Measurements from ENCODE around the gene GOLGA6L9. TPM values are rescaled to one million over a fixed set of nuclear protein-coding genes. Genes with fewer than 3 reads are reported as not detected.
"Not testable (repeated sequence)": the region's sequence is repeated elsewhere in the genome, so short reads cannot be mapped to it uniquely, and the experiment has no call there.

The GOLGA6L9 gene
- polyA plus RNA-seq (2013): 8.0 TPM

- H3K27ac ChIP-seq (ENCODE audit: insufficient read depth in 1 of 2, low read depth in 1 of 2, low read length in 2 of 2, poor library complexity in 1 of 2, severe bottlenecking in 2 of 2); H3K4me3 ChIP-seq (ENCODE audit: control insufficient read depth in 1 of 7, extremely low read depth in 1 of 7, insufficient read depth in 4 of 7, low read depth in 2 of 7, low read length in 6 of 7); DNase-seq; H3K4me1 ChIP-seq (ENCODE audit: control extremely low read depth in 1 of 4, control insufficient read depth in 4 of 4, insufficient read depth in 4 of 4, low read length in 3 of 4); H3K36me3 ChIP-seq (ENCODE audit: control insufficient read depth in 4 of 4, insufficient read depth in 4 of 4, low read length in 3 of 4); H3K9me3 ChIP-seq (ENCODE audit: control extremely low read depth in 1 of 5, control insufficient read depth in 4 of 5, insufficient read depth in 2 of 5, low read depth in 1 of 5, low read length in 4 of 5); POLR2A ChIA-PET; CTCF ChIA-PET; H3K27me3 ChIP-seq (replicated peaks in 2 of 5; ENCODE audit: control insufficient read depth in 4 of 5, insufficient read depth in 5 of 5, low read length in 4 of 5): not testable (repeated sequence)
- WGBS (ENCODE audit: insufficient coverage): 100% methylated on average over 3 of the region's 9 CpGs
Observed at GRCh38 chr15:82429693-82430092, at the start of gene GOLGA6L9. Gene GOLGA6L9 (plus strand): TSS chr15:82429816. CDS start chr15:82430080, 264 bp downstream.

- H3K4me1 ChIP-seq (ENCODE audit: control extremely low read depth in 1 of 4, control insufficient read depth in 4 of 4, insufficient read depth in 4 of 4, low read length in 3 of 4); CTCF ChIA-PET; H3K4me3 ChIP-seq (ENCODE audit: control insufficient read depth in 1 of 7, extremely low read depth in 1 of 7, insufficient read depth in 4 of 7, low read depth in 2 of 7, low read length in 6 of 7); H3K9me3 ChIP-seq (ENCODE audit: control extremely low read depth in 1 of 5, control insufficient read depth in 4 of 5, insufficient read depth in 2 of 5, low read depth in 1 of 5, low read length in 4 of 5); H3K27me3 ChIP-seq (replicated peaks in 2 of 5; ENCODE audit: control insufficient read depth in 4 of 5, insufficient read depth in 5 of 5, low read length in 4 of 5); POLR2A ChIA-PET; H3K36me3 ChIP-seq (ENCODE audit: control insufficient read depth in 4 of 4, insufficient read depth in 4 of 4, low read length in 3 of 4); H3K27ac ChIP-seq (ENCODE audit: insufficient read depth in 1 of 2, low read depth in 1 of 2, low read length in 2 of 2, poor library complexity in 1 of 2, severe bottlenecking in 2 of 2); DNase-seq: not testable (repeated sequence)
- WGBS (ENCODE audit: insufficient coverage): 100% methylated on average over 2 of the region's 11 CpGs
Observed at GRCh38 chr15:82381330-82381955, 48.2 kb upstream of the GOLGA6L9 start.

GRCh38 chr15:82387209-82387608, 42.4 kb upstream of the GOLGA6L9 start:
- CTCF ChIA-PET; H3K27ac ChIP-seq (ENCODE audit: insufficient read depth in 1 of 2, low read depth in 1 of 2, low read length in 2 of 2, poor library complexity in 1 of 2, severe bottlenecking in 2 of 2); H3K27me3 ChIP-seq (replicated peaks in 2 of 5; ENCODE audit: control insufficient read depth in 4 of 5, insufficient read depth in 5 of 5, low read length in 4 of 5); H3K4me3 ChIP-seq (ENCODE audit: control insufficient read depth in 1 of 7, extremely low read depth in 1 of 7, insufficient read depth in 4 of 7, low read depth in 2 of 7, low read length in 6 of 7); H3K36me3 ChIP-seq (ENCODE audit: control insufficient read depth in 4 of 4, insufficient read depth in 4 of 4, low read length in 3 of 4); POLR2A ChIA-PET; H3K9me3 ChIP-seq (ENCODE audit: control extremely low read depth in 1 of 5, control insufficient read depth in 4 of 5, insufficient read depth in 2 of 5, low read depth in 1 of 5, low read length in 4 of 5); H3K4me1 ChIP-seq (ENCODE audit: control extremely low read depth in 1 of 4, control insufficient read depth in 4 of 4, insufficient read depth in 4 of 4, low read length in 3 of 4); DNase-seq: not testable (repeated sequence)

- DNase-seq; H3K4me1 ChIP-seq (ENCODE audit: control extremely low read depth in 1 of 4, control insufficient read depth in 4 of 4, insufficient read depth in 4 of 4, low read length in 3 of 4); H3K36me3 ChIP-seq (ENCODE audit: control insufficient read depth in 4 of 4, insufficient read depth in 4 of 4, low read length in 3 of 4); H3K4me3 ChIP-seq (ENCODE audit: control insufficient read depth in 1 of 7, extremely low read depth in 1 of 7, insufficient read depth in 4 of 7, low read depth in 2 of 7, low read length in 6 of 7); H3K27ac ChIP-seq (ENCODE audit: insufficient read depth in 1 of 2, low read depth in 1 of 2, low read length in 2 of 2, poor library complexity in 1 of 2, severe bottlenecking in 2 of 2); H3K27me3 ChIP-seq (replicated peaks in 2 of 5; ENCODE audit: control insufficient read depth in 4 of 5, insufficient read depth in 5 of 5, low read length in 4 of 5); POLR2A ChIA-PET; H3K9me3 ChIP-seq (ENCODE audit: control extremely low read depth in 1 of 5, control insufficient read depth in 4 of 5, insufficient read depth in 2 of 5, low read depth in 1 of 5, low read length in 4 of 5); CTCF ChIA-PET: not testable (repeated sequence)
- WGBS (ENCODE audit: insufficient coverage): no CpG with 5 or more reads among the region's 3 CpGs
Observed at GRCh38 chr15:82390152-82390551, 39.5 kb upstream of the GOLGA6L9 start.

- CTCF ChIA-PET: interaction anchor here (1.2 kb wide), 1 partner anchor 19 kb away, joined by 3 read pairs; no protein-coding TSS in a partner anchor
- not testable (repeated sequence) for H3K4me3 ChIP-seq (ENCODE audit: control insufficient read depth in 1 of 7, extremely low read depth in 1 of 7, insufficient read depth in 4 of 7, low read depth in 2 of 7, low read length in 6 of 7); H3K27ac ChIP-seq (ENCODE audit: insufficient read depth in 1 of 2, low read depth in 1 of 2, low read length in 2 of 2, poor library complexity in 1 of 2, severe bottlenecking in 2 of 2)
Observed at GRCh38 chr15:82392077-82392476, 37.5 kb upstream of the GOLGA6L9 start.

GRCh38 chr15:82393671-82394070, 35.9 kb upstream of the GOLGA6L9 start:
- H3K36me3 ChIP-seq (ENCODE audit: control insufficient read depth in 4 of 4, insufficient read depth in 4 of 4, low read length in 3 of 4): no peaks in the 10 kb centered on the region
- peaks cover 0 to under 1% (median 0%) of the 10 kb centered on the region in 4 experiments for H3K4me1 ChIP-seq (ENCODE audit: control extremely low read depth in 1 of 4, control insufficient read depth in 4 of 4, insufficient read depth in 4 of 4, low read length in 3 of 4)
- no peak overlapping the region for H3K27ac ChIP-seq (ENCODE audit: insufficient read depth in 1 of 2, low read depth in 1 of 2, low read length in 2 of 2, poor library complexity in 1 of 2, severe bottlenecking in 2 of 2)
- H3K9me3 ChIP-seq (ENCODE audit: control extremely low read depth in 1 of 5, control insufficient read depth in 4 of 5, insufficient read depth in 2 of 5, low read depth in 1 of 5, low read length in 4 of 5): no peaks in the 10 kb centered on the region
- no peaks in the 10 kb centered on the region for H3K27me3 ChIP-seq (replicated peaks in 2 of 5; ENCODE audit: control insufficient read depth in 4 of 5, insufficient read depth in 5 of 5, low read length in 4 of 5)
- 100% methylated on average over 3 of the region's 4 CpGs for WGBS (ENCODE audit: insufficient coverage)
- no peak overlapping the region for H3K4me3 ChIP-seq (ENCODE audit: control insufficient read depth in 1 of 7, extremely low read depth in 1 of 7, insufficient read depth in 4 of 7, low read depth in 2 of 7, low read length in 6 of 7)
- POLR2A ChIA-PET: no interaction called here
- DNase-seq: no peak
- CTCF ChIA-PET: no interaction called here

More at GRCh38 chr15:82392077-82392476, 37.5 kb upstream of the GOLGA6L9 start:
- H3K4me1 ChIP-seq (ENCODE audit: control extremely low read depth in 1 of 4, control insufficient read depth in 4 of 4, insufficient read depth in 4 of 4, low read length in 3 of 4); DNase-seq; H3K9me3 ChIP-seq (ENCODE audit: control extremely low read depth in 1 of 5, control insufficient read depth in 4 of 5, insufficient read depth in 2 of 5, low read depth in 1 of 5, low read length in 4 of 5); POLR2A ChIA-PET; H3K36me3 ChIP-seq (ENCODE audit: control insufficient read depth in 4 of 4, insufficient read depth in 4 of 4, low read length in 3 of 4); H3K27me3 ChIP-seq (replicated peaks in 2 of 5; ENCODE audit: control insufficient read depth in 4 of 5, insufficient read depth in 5 of 5, low read length in 4 of 5): not testable (repeated sequence)
- WGBS (ENCODE audit: insufficient coverage): no CpG with 5 or more reads among the region's 1 CpG

GRCh38 chr15:82395788-82396187, 33.8 kb upstream of the GOLGA6L9 start:
- POLR2A ChIA-PET; H3K36me3 ChIP-seq (ENCODE audit: control insufficient read depth in 4 of 4, insufficient read depth in 4 of 4, low read length in 3 of 4); H3K27ac ChIP-seq (ENCODE audit: insufficient read depth in 1 of 2, low read depth in 1 of 2, low read length in 2 of 2, poor library complexity in 1 of 2, severe bottlenecking in 2 of 2); DNase-seq; CTCF ChIA-PET; H3K4me3 ChIP-seq (ENCODE audit: control insufficient read depth in 1 of 7, extremely low read depth in 1 of 7, insufficient read depth in 4 of 7, low read depth in 2 of 7, low read length in 6 of 7); H3K27me3 ChIP-seq (replicated peaks in 2 of 5; ENCODE audit: control insufficient read depth in 4 of 5, insufficient read depth in 5 of 5, low read length in 4 of 5); H3K9me3 ChIP-seq (ENCODE audit: control extremely low read depth in 1 of 5, control insufficient read depth in 4 of 5, insufficient read depth in 2 of 5, low read depth in 1 of 5, low read length in 4 of 5); H3K4me1 ChIP-seq (ENCODE audit: control extremely low read depth in 1 of 4, control insufficient read depth in 4 of 4, insufficient read depth in 4 of 4, low read length in 3 of 4): not testable (repeated sequence)
- WGBS (ENCODE audit: insufficient coverage): no CpG with 5 or more reads among the region's 4 CpGs

All from common myeloid progenitor, CD34-positive (primary cell).